Measurements from ENCODE around the gene ALG1L2. TPM values are rescaled to one million over a fixed set of nuclear protein-coding genes. Genes with fewer than 3 reads are reported as not detected.
"Not testable (repeated sequence)": the region's sequence is repeated elsewhere in the genome, so short reads cannot be mapped to it uniquely, and the experiment has no call there.

The ALG1L2 gene
- total and polyA plus RNA-seq, 2 of the 4 experiments (the other 2 are of a cell fraction) = not detected

DNA sequence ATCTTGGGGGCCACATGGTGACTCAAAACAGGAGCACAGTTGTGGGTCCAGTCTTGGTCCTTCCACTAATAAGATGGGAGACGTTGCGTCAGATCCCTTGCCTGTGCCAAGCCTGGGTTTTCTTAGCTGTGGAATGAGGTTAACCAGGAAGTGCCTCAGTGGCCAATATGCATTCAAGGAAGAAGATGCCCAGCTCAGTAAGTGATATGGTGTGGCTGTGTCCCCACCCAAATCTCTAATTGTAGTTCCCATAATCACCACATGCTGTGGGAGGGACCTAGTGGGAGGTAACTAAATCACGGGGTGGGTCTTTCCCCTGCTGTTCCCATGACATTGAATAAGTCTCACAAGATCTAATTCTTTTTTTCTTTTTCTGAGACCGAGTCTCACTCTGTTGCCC lies 6.4 kb downstream of the ALG1L2 start:
- no peaks in the 10 kb centered on the region for H3K79me1 ChIP-seq (ENCODE audit: low read depth in 1 of 2, low read length in 2 of 2)
- H4K5ac ChIP-seq (ENCODE audit: low read depth, low read length) = no peak overlapping the region
- in situ Hi-C loops (cut with MboI; ENCODE audit: low sequenced_read_pairs) (loop anchor here (25.0 kb wide), 1 partner anchor 451 kb away; no protein-coding TSS in a partner anchor), intact Hi-C loops (cut with micrococcal nuclease) (loop anchor here (1.0 kb wide), 1 partner anchor 45 kb away; no protein-coding TSS in a partner anchor), dilution Hi-C loops (cut with HindIII; ENCODE audit: low sequenced_read_pairs, unreplicated experiment) (no loop called here)
- no peak overlapping the region for H3K18ac ChIP-seq (ENCODE audit: low read depth, low read length)
- no peaks in the 10 kb centered on the region for H3K36me3 ChIP-seq (ENCODE audit: control insufficient read depth, insufficient read depth, low read length)
- no TSS peak for BruUV-seq (replicated peaks)
- WGBS, 2 experiments (ENCODE audit: extremely low coverage in 2 of 2, insufficient read length in 1 of 2) = 50% methylated on average over 1 of the region's 4 CpGs; no CpG with 5 or more reads in 1 of the 2 experiments
- no peak overlapping the region for H2AK5ac ChIP-seq (ENCODE audit: low read depth, low read length)
- no peaks in the 10 kb centered on the region for H3K9me1 ChIP-seq (ENCODE audit: insufficient read depth, low read length)
- TF ChIP-seq, protein P1, sequence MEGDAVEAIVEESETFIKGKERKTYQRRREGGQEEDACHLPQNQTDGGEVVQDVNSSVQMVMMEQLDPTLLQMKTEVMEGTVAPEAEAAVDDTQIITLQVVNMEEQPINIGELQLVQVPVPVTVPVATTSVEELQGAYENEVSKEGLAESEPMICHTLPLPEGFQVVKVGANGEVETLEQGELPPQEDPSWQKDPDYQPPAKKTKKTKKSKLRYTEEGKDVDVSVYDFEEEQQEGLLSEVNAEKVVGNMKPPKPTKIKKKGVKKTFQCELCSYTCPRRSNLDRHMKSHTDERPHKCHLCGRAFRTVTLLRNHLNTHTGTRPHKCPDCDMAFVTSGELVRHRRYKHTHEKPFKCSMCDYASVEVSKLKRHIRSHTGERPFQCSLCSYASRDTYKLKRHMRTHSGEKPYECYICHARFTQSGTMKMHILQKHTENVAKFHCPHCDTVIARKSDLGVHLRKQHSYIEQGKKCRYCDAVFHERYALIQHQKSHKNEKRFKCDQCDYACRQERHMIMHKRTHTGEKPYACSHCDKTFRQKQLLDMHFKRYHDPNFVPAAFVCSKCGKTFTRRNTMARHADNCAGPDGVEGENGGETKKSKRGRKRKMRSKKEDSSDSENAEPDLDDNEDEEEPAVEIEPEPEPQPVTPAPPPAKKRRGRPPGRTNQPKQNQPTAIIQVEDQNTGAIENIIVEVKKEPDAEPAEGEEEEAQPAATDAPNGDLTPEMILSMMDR (conservative IDR thresholded peaks at IDR 0.05; ENCODE audit: low read depth, low read length) = no peak
- no peak overlapping the region for H2BK5ac ChIP-seq (ENCODE audit: low read depth, low read length, poor library complexity, severe bottlenecking)
- H3K4me2 ChIP-seq (ENCODE audit: low read depth, low read length) = no peak overlapping the region
- H4K91ac ChIP-seq (ENCODE audit: insufficient read depth, low read depth, low read length) = no peak overlapping the region
- H3K4me3 ChIP-seq (ENCODE audit: insufficient read depth, low read depth, low read length) = no peak overlapping the region
- H3K4me1 ChIP-seq (ENCODE audit: control insufficient read depth, insufficient read depth, low read length) = no peaks in the 10 kb centered on the region
- no peaks in the 10 kb centered on the region; the same call in 1 of the 2 replicates for H3K27me3 ChIP-seq (ENCODE audit: control insufficient read depth, insufficient read depth, low read length)
- H2BK120ac ChIP-seq (ENCODE audit: low read depth, low read length) = no peak overlapping the region
- H3K4ac ChIP-seq (ENCODE audit: low read depth, low read length) = no peak overlapping the region
- H2BK20ac ChIP-seq (ENCODE audit: low read depth, low read length) = no peak overlapping the region
- H4K20me1 ChIP-seq (ENCODE audit: insufficient read depth, low read length) = no peaks in the 10 kb centered on the region
- no peak overlapping the region for H3K27ac ChIP-seq (ENCODE audit: insufficient read depth, low read length)
- H2AFZ ChIP-seq (replicated peaks; ENCODE audit: low read length, poor library complexity) = no peak overlapping the region
- POLR2A ChIA-PET (ENCODE audit: unreplicated experiment) = no interaction called here
- DNase-seq (no peak), ATAC-seq (ENCODE audit: low read depth) (no peak)
- H3K14ac ChIP-seq (replicated peaks; ENCODE audit: low read depth, low read length) = no peak overlapping the region
- H2AK9ac ChIP-seq (replicated peaks; ENCODE audit: low read depth, low read length, poor library complexity) = no peak overlapping the region
- H3K23ac ChIP-seq (ENCODE audit: low read depth, low read length) = no peak overlapping the region
- H2BK15ac ChIP-seq (ENCODE audit: low read depth, low read length) = no peak overlapping the region
- no peaks in the 10 kb centered on the region for H3K9me3 ChIP-seq (ENCODE audit: control insufficient read depth, insufficient read depth, low read length)
- H3K9ac ChIP-seq (ENCODE audit: low read depth, low read length) = no peak overlapping the region
- CTCF ChIA-PET = no interaction called here
- no peak overlapping the region for H3K56ac ChIP-seq (ENCODE audit: extremely low read depth, insufficient read depth, low read length)
- H4K8ac ChIP-seq (ENCODE audit: low read depth in 2 of 2, low read length in 2 of 2) = no peak overlapping the region

DNA sequence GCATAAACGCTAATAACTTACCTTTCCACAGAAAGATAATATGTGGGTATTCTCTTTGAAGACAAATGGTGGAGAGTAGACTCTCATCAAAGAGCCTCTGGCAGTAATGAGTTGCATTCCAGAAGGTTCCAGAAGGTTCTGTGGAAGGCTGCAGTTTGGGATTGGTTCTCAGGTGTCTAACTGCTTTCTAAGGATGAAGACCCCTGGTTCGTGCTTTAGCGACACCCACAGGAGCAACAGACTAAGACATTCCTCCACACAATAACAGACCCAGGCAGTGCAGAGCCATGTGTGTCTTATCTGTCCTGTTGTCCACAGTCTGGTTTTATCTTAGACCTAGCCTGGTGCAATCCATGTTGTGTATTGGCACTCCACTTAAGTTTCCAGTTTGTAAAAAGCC lies 9.1 kb downstream of the ALG1L2 start:
- CTCF ChIA-PET = interaction anchor here (1.0 kb wide), 1 partner anchor 149 kb away, joined by 3 read pairs; no protein-coding TSS in a partner anchor
- H2AK9ac ChIP-seq (replicated peaks; ENCODE audit: low read depth, low read length, poor library complexity); intact Hi-C loops (cut with micrococcal nuclease); H3K23ac ChIP-seq (ENCODE audit: low read depth, low read length); H2BK5ac ChIP-seq (ENCODE audit: low read depth, low read length, poor library complexity, severe bottlenecking); H4K8ac ChIP-seq (ENCODE audit: low read depth in 2 of 2, low read length in 2 of 2); H2BK120ac ChIP-seq (ENCODE audit: low read depth, low read length); H4K91ac ChIP-seq (ENCODE audit: insufficient read depth, low read depth, low read length); BruUV-seq (replicated peaks); H3K4ac ChIP-seq (ENCODE audit: low read depth, low read length); H3K9ac ChIP-seq (ENCODE audit: low read depth, low read length); H2AK5ac ChIP-seq (ENCODE audit: low read depth, low read length); dilution Hi-C loops (cut with HindIII; ENCODE audit: low sequenced_read_pairs, unreplicated experiment); H2BK15ac ChIP-seq (ENCODE audit: low read depth, low read length); H3K14ac ChIP-seq (replicated peaks; ENCODE audit: low read depth, low read length); H4K5ac ChIP-seq (ENCODE audit: low read depth, low read length); H3K79me1 ChIP-seq (ENCODE audit: low read depth in 1 of 2, low read length in 2 of 2); DNase-seq; H3K9me1 ChIP-seq (ENCODE audit: insufficient read depth, low read length); POLR2A ChIA-PET (ENCODE audit: unreplicated experiment); H2AFZ ChIP-seq (replicated peaks; ENCODE audit: low read length, poor library complexity); H3K27ac ChIP-seq (ENCODE audit: insufficient read depth, low read length); H3K18ac ChIP-seq (ENCODE audit: low read depth, low read length); H2BK20ac ChIP-seq (ENCODE audit: low read depth, low read length); H3K27me3 ChIP-seq (ENCODE audit: control insufficient read depth, insufficient read depth, low read length); H3K9me3 ChIP-seq (ENCODE audit: control insufficient read depth, insufficient read depth, low read length); H3K4me1 ChIP-seq (ENCODE audit: control insufficient read depth, insufficient read depth, low read length); H3K4me2 ChIP-seq (ENCODE audit: low read depth, low read length); H3K36me3 ChIP-seq (ENCODE audit: control insufficient read depth, insufficient read depth, low read length); H3K4me3 ChIP-seq (ENCODE audit: insufficient read depth, low read depth, low read length); H3K56ac ChIP-seq (ENCODE audit: extremely low read depth, insufficient read depth, low read length); H4K20me1 ChIP-seq (ENCODE audit: insufficient read depth, low read length); ATAC-seq (ENCODE audit: low read depth): not testable (repeated sequence)
- in situ Hi-C loops (cut with MboI; ENCODE audit: low sequenced_read_pairs) = loop anchor here (25.0 kb wide), 1 partner anchor 453 kb away; no protein-coding TSS in a partner anchor
- no CpG with 5 or more reads among the region's 3 CpGs for WGBS, 2 experiments (ENCODE audit: extremely low coverage in 2 of 2, insufficient read length in 1 of 2)
